Embryonic facial prominence (tissue), 1 donor: ENCODE data around the gene ZDHHC13.

ENCODE experiments used
- DNase-seq: peaks from one replicate; pipeline ENCODE4 v3.0.0-alpha.2; 2016; ENCODE audit errors: extremely low spot score

ZDHHC13 gene

DNA sequence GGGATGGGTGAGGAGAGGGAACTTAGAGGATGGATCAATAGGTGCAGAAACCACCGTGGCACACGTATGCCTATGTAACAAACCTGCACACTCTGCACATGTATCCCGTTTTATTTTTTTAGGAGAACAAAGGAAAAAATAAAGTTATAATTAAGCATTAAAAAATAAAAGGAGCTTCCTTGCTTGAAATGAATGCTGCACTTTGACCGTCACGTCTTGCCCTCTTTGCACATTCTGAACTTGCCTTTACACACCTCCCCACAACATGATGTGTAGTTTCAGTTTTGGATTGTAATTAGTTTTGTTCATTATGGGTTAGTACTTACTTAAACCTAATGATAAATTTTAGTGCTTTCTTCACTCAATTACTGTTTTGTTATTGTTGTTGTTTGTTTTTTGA, 87.9 kb downstream of the ZDHHC13 start:
- DNase-seq = no peak

DNA sequence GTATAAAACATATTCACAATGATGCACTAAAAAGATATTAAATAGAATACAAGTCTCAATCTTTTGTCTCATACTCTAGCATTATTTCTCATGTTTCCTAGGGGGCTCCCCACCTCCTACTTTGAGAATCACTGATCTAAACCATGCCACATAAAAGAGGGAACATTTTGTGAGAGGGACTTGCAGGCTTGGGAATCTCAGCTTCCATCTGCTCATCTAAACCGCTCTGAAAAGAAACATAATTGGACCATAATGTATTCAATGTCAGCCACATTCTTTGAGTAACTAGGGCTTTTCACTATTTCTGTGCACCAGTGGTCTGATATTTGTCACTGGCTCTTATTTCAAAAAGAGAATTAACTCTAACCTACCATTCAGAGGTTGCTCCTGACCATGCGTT, 91.2 kb downstream of the ZDHHC13 start:
- DNase-seq = no peak

GRCh38 chr11:19208959-19209546, 92.1 kb downstream of the ZDHHC13 start:
- DNase-seq = no peak

DNA sequence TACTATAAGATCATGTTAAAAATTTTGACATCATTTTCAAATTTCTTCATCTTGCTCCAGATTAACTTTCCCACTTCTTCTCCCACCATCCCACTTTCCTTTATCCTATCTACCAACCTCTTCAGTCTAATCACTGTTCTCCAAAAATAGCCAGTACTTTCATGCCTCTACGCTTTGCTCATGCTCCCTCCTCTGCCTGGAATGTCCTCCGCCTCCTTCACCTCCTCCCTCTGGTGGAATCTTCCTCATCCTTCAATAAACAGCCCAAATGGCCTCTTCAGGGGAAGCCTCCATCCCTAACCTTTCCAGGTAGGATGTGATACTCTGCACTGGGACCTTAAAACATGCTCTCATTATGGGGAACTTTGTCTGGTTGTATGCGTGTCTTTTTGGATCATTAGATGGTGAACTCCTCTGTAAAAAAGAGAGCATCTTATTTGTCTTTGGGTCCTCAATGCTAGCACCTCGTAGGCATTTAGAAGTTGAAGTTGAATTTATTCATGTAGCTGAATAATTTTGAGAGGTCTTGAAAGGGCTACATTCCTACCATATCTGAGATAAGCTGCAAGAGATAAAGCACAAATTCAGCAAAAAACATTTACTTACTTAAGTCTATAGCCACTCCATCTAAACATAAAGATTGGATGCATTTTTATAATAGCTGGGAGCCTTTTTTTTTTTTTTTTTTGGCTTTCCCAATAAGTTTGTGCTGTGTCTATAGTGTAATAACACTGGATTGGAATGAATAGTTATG, 92.8 kb downstream of the ZDHHC13 start:
- DNase-seq = no peak

DNA sequence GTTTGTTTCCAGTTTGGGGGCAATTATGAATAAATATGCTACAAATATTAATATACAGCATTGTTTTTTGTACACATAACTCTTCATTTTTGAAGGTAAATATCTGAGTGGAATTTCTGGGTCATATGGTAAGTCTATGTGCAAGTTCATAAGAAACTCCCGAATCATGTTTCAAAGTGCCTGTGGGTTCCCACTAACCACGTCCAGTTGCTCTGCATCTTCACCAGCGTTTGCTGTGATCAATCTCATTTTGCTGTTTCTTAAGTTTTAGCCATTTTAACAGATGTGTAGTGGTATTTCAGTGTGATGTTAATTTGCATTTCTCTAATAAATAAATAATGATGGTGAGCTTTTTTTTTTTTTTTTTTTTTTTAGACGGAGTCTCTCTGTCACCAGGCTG, 99.1 kb downstream of the ZDHHC13 start:
- no peak for DNase-seq

- DNase-seq = no peak
These were observed 99.9 kb downstream of the ZDHHC13 start for GRCh38 chr11:19216709-19217374.

- no peak for DNase-seq
These were observed 101.2 kb downstream of the ZDHHC13 start for GRCh38 chr11:19218216-19218615.

GRCh38 chr11:19218786-19219460, 102.0 kb downstream of the ZDHHC13 start:
- no peak for DNase-seq

DNA sequence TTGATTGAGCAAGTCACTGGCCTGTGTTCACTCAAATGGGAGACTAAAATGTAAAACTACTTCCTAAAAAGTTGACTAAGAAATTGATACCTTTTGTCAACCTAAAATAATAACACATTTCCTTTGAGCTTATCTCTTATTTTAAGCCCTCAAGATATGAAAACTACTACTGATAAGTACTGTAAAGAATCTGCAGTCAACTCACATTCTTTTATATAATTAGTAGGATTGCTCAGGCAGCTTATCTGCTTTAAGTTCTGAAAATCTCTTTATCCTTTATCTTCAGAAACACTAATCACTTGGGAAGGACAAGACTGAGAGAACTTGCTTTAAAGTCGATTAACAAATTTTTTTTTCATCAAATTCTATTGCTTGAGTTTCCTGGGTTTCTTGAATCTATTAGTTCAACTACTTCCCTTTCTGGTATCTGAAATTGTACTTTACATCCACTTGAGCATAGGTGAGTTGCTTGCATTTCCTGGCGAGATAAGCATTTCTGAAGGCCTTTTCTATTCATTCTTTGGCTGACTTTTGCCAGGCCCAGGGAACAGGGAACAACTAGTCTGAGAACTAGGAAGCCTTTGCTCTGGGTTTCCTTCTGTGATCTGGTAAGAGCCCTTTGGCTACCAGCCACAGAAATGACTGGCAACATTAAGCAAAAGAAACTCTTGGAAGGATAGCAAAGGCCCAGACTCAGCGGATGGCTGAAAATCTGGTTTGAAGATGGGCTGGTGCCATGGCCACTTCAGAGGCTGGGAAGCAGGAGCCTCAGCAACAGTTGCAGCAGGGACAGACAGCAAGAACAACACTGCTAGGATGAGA, 104.1 kb downstream of the ZDHHC13 start:
- DNase-seq = no peak

GRCh38 chr11:19225123-19225522, 108.2 kb downstream of the ZDHHC13 start:
- DNase-seq = no peak

GRCh38 chr11:19225581-19225980, 108.6 kb downstream of the ZDHHC13 start:
- no peak for DNase-seq
